UCSD-AML1 (cell line): ENCODE measurements around the gene EMP2.

ENCODE experiments used
- DNase-seq: peaks from one replicate; lab custom pipeline; 2025; ENCODE audit not compliant: unreplicated experiment; lab: John Stamatoyannopoulos, UW

The EMP2 gene

GRCh38 chr16:10494343-10495030, 85.9 kb downstream of the EMP2 start:
- DNase-seq: no peak

GRCh38 chr16:10493276-10493675, 87.1 kb downstream of the EMP2 start:
- DNase-seq: no peak

- DNase-seq: no peak
These were observed 90.3 kb downstream of the EMP2 start for GRCh38 chr16:10490141-10490540.

- DNase-seq: no peak
These were observed 94.6 kb downstream of the EMP2 start for GRCh38 chr16:10485698-10486382.

- no peak for DNase-seq
These were observed 95.2 kb downstream of the EMP2 start for GRCh38 chr16:10485159-10485558.

GRCh38 chr16:10480151-10480550, 100.2 kb downstream of the EMP2 start:
- no peak for DNase-seq
